HEK293 (cell line): ENCODE data around the gene SIK3.

ENCODE experiments used
- BCL6B ChIP-seq: fragments of 450-650 bp; formaldehyde crosslinking; IDR thresholded peaks from 2 replicates; pipeline ENCODE4 v1.5.1; 2017; ENCODE audit warnings: missing biosample characterization, missing genetic modification characterization
- TCF7L2 ChIP-seq: IDR thresholded peaks from 2 replicates; pipeline ENCODE4 v1.6.1; 2011; ENCODE audit warnings: low read depth, mild to moderate bottlenecking, inconsistent platforms, low read length, moderate library complexity, borderline replicate concordance
- ZBTB21 ChIP-seq: fragments of 450-650 bp; formaldehyde crosslinking; IDR thresholded peaks from 2 replicates; pipeline ENCODE4 v1.5.1; 2017; ENCODE audit warnings: missing biosample characterization, missing genetic modification characterization
- ZNF274 ChIP-seq, 2 experiments: fragments of 200-500 bp in 1 of 2; fragments of 450-650 bp in 1 of 2; sonication (Bioruptor generic) in 1 of 2; formaldehyde crosslinking in 1 of 2; IDR thresholded peaks; 2 replicates each; pipeline versions ENCODE4 v1.5.1 to v1.6.1; 2014 to 2016; ENCODE audit warnings: borderline replicate concordance in 1 of 2, inconsistent platforms in 1 of 2, low read length in 1 of 2, missing biosample characterization in 1 of 2, missing genetic modification characterization in 1 of 2
- ZNF324 ChIP-seq: fragments of 450-650 bp; formaldehyde crosslinking; IDR thresholded peaks from 2 replicates; pipeline ENCODE4 v1.5.1; 2016; ENCODE audit warnings: missing biosample characterization, missing genetic modification characterization
- ZNF335 ChIP-seq: fragments of 450-650 bp; formaldehyde crosslinking; conservative IDR thresholded peaks from 2 replicates; pipeline ENCODE4 v1.5.1; 2016; ENCODE audit warnings: missing biosample characterization, missing genetic modification characterization
- ZNF549 ChIP-seq: fragments of 450-650 bp; IDR thresholded peaks from 2 replicates; pipeline ENCODE4 v1.5.1; 2018; ENCODE audit warnings: missing biosample characterization, missing genetic modification characterization, mild to moderate bottlenecking, inconsistent platforms, moderate library complexity
- ZNF777 ChIP-seq: fragments of 450-650 bp; formaldehyde crosslinking; IDR thresholded peaks from 2 replicates; pipeline ENCODE4 v1.5.1; 2017; ENCODE audit warnings: missing biosample characterization, missing genetic modification characterization, borderline replicate concordance
- TF ChIP-seq, protein P1 (sequence below): fragments of 450-650 bp; formaldehyde crosslinking; IDR thresholded peaks from 2 replicates; pipeline ENCODE4 v1.5.1; 2016; ENCODE audit warnings: missing biosample characterization, missing genetic modification characterization, low read depth
- TF ChIP-seq, protein P2 (sequence below): fragments of 450-650 bp; formaldehyde crosslinking; IDR thresholded peaks from 2 replicates; pipeline ENCODE4 v1.5.1; 2016; ENCODE audit warnings: missing biosample characterization, missing genetic modification characterization
- TF ChIP-seq, protein P3 (sequence below): fragments of 450-650 bp; formaldehyde crosslinking; IDR thresholded peaks from 2 replicates; pipeline ENCODE4 v1.5.1; 2016; ENCODE audit warnings: missing biosample characterization, missing genetic modification characterization
- TF ChIP-seq, protein P4 (sequence below): fragments of 450-650 bp; formaldehyde crosslinking; IDR thresholded peaks from 2 replicates; pipeline ENCODE4 v1.5.1; 2017; ENCODE audit warnings: missing biosample characterization, missing genetic modification characterization

GRCh38 chr11:117034901-117035300 is 63.3 kb downstream of the SIK3 start:
- TF ChIP-seq ZNF549 (tag by site-specific recombination) (no peak), ZNF335 (tag by site-specific recombination) (no peak), TCF7L2 (no peak), ZNF274 (IDR thresholded peaks at IDR 0.05; ENCODE audit: low read length) (no peak), ZNF274 (tag by site-specific recombination; IDR thresholded peaks at IDR 0.05; ENCODE audit: borderline replicate concordance) (no peak), ZBTB21 (tag by site-specific recombination) (no peak), ZNF777 (tag by site-specific recombination) (no peak), ZNF324 (tag by site-specific recombination) (no peak), BCL6B (tag by site-specific recombination) (no peak)
- TF ChIP-seq, protein P1, sequence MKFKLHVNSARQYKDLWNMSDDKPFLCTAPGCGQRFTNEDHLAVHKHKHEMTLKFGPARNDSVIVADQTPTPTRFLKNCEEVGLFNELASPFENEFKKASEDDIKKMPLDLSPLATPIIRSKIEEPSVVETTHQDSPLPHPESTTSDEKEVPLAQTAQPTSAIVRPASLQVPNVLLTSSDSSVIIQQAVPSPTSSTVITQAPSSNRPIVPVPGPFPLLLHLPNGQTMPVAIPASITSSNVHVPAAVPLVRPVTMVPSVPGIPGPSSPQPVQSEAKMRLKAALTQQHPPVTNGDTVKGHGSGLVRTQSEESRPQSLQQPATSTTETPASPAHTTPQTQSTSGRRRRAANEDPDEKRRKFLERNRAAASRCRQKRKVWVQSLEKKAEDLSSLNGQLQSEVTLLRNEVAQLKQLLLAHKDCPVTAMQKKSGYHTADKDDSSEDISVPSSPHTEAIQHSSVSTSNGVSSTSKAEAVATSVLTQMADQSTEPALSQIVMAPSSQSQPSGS (tag by site-specific recombination) = no peak
- TF ChIP-seq, protein P2, sequence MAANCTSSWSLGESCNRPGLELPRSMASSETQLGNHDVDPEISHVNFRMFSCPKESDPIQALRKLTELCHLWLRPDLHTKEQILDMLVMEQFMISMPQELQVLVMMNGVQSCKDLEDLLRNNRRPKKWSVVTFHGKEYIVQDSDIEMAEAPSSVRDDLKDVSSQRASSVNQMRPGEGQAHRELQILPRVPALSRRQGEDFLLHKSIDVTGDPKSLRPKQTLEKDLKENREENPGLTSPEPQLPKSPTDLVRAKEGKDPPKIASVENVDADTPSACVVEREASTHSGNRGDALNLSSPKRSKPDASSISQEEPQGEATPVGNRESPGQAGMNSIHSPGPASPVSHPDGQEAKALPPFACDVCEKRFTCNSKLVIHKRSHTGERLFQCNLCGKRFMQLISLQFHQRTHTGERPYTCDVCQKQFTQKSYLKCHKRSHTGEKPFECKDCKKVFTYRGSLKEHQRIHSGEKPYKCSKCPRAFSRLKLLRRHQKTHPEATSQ (tag by site-specific recombination) = no peak
- TF ChIP-seq, protein P3, sequence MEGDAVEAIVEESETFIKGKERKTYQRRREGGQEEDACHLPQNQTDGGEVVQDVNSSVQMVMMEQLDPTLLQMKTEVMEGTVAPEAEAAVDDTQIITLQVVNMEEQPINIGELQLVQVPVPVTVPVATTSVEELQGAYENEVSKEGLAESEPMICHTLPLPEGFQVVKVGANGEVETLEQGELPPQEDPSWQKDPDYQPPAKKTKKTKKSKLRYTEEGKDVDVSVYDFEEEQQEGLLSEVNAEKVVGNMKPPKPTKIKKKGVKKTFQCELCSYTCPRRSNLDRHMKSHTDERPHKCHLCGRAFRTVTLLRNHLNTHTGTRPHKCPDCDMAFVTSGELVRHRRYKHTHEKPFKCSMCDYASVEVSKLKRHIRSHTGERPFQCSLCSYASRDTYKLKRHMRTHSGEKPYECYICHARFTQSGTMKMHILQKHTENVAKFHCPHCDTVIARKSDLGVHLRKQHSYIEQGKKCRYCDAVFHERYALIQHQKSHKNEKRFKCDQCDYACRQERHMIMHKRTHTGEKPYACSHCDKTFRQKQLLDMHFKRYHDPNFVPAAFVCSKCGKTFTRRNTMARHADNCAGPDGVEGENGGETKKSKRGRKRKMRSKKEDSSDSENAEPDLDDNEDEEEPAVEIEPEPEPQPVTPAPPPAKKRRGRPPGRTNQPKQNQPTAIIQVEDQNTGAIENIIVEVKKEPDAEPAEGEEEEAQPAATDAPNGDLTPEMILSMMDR (tag by site-specific recombination) = no peak
- TF ChIP-seq, protein P4, sequence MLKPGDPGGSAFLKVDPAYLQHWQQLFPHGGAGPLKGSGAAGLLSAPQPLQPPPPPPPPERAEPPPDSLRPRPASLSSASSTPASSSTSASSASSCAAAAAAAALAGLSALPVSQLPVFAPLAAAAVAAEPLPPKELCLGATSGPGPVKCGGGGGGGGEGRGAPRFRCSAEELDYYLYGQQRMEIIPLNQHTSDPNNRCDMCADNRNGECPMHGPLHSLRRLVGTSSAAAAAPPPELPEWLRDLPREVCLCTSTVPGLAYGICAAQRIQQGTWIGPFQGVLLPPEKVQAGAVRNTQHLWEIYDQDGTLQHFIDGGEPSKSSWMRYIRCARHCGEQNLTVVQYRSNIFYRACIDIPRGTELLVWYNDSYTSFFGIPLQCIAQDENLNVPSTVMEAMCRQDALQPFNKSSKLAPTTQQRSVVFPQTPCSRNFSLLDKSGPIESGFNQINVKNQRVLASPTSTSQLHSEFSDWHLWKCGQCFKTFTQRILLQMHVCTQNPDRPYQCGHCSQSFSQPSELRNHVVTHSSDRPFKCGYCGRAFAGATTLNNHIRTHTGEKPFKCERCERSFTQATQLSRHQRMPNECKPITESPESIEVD = no peak
